ENCODE measurements around the gene NOL9.
"Not testable (repeated sequence)": the region's sequence is repeated elsewhere in the genome, so short reads cannot be mapped to it uniquely, and the experiment has no call there.

NOL9 gene

GRCh38 chr1:6554031-6554906 lies at the start of gene NOL9:
Gene NOL9, minus strand, starts transcription at chr1:6554513. Its CDS starts 11 bp downstream, at chr1:6554502.
- no peak for FAIRE-seq

GRCh38 chr1:6603238-6603914 lies 49.1 kb upstream of the NOL9 start:
- FAIRE-seq: no peak

DNA sequence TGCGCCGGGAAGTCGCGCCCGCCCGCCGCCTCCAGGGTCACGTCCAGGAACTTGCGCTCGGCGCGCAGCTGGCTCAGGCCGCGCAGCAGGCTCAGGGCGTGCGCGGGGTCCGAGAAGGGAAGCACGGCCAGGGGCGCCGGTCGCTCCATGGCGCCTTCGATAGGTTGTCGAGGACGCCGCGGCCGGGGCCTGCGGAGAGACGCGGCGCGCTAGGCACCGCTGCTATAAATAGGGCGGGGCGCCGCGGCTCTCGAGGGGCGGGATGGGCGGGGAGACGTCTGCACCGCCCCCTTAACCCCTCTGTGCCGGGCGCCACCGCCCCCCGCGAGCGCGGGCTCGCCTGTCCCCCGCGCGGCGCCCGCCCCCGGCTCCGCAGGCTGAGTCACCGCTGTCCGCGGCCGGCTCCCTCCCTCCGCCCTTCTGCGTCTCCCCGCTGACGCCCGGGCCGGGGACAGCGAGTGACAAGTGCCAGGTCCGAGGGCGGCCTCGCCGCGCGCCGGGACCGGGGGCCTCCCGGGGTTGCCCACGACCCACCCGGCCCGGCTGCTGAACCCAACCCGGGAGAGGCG lies 48.4 kb upstream of the NOL9 start, which contains the start of gene KLHL21:
Gene KLHL21 (minus strand): TSS at position 201 of the 569 bp plus-strand sequence. CDS start 52 bp downstream, at position 149.
- no peak for FAIRE-seq

GRCh38 chr1:6601923-6602668 lies 47.8 kb upstream of the NOL9 start:
- FAIRE-seq: no peak

GRCh38 chr1:6601049-6601922 lies 47.0 kb upstream of the NOL9 start:
- FAIRE-seq: no peak

DNA sequence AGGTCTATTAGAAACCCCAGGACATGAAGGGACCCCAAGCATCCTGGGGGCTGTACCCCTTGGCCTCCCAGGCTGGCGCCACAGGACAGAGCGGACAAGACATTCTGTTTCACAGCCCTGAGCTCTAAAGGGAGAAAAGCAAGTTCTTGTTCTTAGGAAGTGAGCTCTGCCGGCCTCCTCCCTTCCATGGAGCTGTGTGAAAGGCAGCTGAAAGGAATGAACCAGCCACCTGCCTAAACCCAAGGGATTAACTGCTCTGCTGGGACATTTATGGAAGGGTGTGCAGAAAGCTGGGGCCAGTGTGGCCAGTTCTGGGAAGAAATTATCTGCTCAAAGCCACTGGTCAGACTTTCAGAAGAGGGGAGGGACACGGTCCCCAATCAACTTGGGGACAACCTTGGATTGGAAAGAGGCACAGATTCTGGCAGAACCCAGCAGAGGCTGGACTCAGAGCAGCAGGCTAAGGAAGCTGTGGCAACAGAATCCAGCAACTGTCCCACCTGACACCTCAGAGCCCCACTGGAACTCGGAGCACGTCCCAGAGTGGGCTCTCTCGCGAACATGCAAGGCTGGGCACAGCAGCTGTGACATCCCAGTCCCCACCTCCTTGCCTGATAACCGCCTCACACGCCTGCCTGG lies 46.2 kb upstream of the NOL9 start:
- FAIRE-seq: no peak

- FAIRE-seq: not testable (repeated sequence)
Observed at GRCh38 chr1:6599991-6600390, 45.7 kb upstream of the NOL9 start.

GRCh38 chr1:6599141-6599975 lies 45.0 kb upstream of the NOL9 start:
- no peak for FAIRE-seq

DNA sequence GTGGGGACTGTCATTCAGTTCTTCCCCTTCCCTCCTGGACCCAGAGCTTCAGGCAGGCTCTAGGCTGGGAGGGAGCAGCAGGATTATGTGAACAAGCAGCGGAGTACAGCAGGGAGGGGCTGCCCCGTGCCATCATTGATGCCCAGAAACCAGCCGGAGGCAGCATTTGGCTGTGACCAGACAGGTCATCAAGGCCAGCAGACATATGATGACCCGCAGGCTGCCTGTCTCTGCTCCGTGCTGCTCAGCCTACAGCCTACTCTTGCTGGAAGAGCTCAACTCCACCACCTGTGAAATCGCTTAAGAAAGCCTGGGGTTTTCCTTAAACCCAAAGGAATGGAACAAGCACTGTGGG lies 43.4 kb upstream of the NOL9 start:
- no peak for FAIRE-seq

DNA sequence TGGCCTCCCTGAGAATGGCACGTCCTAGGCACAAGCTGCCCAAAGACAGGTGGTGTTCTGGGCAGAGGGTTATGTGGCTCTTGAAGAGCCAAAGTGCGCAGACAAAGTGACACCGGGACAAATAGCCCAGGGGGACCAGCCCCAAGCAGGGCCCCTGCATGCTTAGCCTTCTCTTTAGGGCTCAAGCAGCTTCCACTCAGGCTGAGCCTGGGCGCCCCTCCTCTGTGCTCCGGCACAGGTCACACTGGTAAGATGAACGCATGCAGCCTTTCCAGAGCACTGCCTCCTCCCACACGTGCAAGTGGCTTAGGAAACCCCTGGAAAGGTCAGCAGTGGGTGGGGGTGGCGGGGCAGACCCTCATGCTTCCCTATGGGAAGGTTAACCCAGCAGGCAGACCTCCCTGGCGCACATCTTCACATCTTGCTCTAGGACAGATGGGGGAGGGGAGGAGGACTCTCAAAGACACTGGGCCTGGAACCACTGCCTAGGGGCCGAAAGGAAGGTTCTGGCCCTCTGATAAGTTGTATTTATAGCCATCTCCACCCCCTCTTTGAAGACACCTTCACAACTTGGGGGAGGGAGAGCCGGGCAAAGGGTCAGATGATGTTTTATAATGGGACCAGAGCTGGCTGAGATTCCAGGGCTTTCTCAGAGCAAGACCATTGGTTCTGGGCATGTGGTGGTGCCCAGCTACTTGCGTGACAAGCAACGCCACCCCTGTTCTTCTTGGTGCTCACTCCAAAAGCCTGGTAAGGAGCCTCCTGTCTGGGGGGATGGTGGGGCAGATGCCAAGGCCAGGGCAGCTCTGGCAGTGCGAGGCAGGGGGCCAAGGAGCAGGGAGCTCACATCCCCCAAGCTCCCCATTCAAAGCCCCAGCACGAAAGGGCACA lies 42.8 kb upstream of the NOL9 start:
- FAIRE-seq: no peak

DNA sequence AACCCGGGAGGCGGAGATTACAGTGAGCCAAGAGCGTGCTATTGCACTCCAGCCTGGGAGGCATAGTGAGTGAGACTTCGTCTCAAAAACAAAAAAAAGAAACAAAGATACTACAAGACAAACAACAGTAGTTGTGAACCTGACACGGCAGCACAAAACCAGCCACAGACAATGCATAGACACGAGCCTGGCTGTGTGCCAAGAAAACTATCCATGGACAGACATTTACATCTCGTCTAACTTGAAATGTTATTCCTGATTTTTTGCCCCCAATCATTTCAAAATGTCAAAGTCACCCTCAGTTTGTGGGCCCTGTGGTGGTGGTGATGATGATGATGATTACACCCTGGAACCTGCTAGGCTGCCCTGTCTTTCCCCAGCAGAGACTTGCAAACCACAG lies 42.0 kb upstream of the NOL9 start:
- FAIRE-seq: no peak

DNA sequence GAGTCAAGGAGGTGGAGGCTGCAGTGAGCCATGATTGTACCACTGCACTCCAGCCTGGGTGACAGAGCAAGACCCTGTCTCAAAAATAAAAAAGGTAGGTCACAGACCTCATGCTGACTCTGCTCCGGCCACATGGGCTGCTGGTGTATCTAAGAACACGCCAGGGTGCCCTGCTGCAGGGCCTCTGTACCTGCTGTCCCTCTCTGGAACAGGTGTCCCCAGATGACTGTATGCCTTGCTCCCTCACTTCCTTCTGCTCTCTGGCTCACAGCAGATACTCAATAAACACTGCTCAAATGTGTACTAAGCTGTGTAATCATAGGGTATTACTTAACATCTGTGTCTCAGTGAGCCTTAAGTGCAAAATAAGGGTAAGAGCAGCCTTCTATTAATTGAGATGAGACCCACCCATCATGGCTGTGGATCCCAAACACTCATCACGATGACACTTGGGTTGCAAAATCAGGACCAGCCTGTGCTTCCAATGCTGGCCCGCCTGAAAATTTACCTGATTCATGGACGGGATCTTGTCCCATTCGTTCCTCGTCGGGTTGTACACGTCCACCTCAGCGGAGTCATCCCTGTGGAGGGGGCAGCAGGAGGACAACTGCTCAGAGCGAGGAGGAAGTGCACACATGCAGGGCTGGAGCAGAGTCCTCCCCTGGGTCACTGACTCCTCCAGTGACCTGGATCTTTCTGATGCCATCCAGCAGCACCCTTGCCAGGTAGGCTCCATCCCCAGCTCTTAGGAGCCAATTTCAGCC lies 40.8 kb upstream of the NOL9 start:
- FAIRE-seq: no peak

GRCh38 chr1:6593810-6594209 lies 39.5 kb upstream of the NOL9 start:
- no peak for FAIRE-seq

DNA sequence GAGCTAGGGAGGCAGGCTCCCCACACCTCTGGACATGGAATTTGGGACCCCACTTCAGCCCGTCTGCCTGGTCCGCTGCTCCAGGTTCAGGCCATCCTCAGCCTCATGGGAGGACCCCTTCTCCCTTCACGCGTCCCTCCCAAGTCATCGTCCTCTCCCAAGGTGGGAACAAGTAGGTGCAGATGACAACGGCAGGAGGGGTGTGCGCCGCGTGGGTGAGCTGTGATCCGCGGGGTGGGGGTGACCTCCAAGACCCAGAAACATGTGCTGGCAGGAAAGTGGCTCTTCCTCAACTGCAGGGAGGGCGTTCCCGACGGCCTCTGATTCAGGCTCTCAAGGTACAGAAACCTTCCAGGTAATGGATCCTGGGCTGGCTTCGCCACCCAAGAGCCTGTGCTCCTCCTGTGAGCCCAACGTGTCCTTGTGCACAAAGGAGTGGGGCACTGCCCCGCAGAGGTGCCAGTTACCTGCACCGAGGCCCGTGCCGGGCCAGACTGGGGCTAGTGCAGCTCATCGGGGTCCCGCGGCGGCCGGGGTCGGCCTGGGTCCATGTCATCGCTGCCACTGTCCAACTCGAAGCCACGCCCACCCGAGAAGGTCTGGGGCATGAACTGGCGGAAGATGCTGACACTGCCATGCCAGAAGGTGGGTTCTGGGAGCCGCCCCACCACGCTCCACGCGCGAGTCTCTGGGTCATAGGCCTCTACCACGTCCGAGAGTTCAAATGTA lies 38.7 kb upstream of the NOL9 start:
- FAIRE-seq: no peak

GRCh38 chr1:6592441-6592840 lies 38.1 kb upstream of the NOL9 start:
- no peak for FAIRE-seq

GRCh38 chr1:6591644-6592043 lies 37.3 kb upstream of the NOL9 start:
- FAIRE-seq: no peak

- no peak for FAIRE-seq
Observed at GRCh38 chr1:6591222-6591621, 36.9 kb upstream of the NOL9 start.

GRCh38 chr1:6590046-6590445 lies 35.7 kb upstream of the NOL9 start:
- FAIRE-seq: no peak

Measured in islet of Langerhans (tissue), 1 donor.